HepG2 (cell line): ENCODE results near the gene CELF5. TPM values are rescaled to one million over a fixed set of nuclear protein-coding genes. Genes with fewer than 3 reads are reported as not detected.
A peak's percentile ranks its signal among the peaks of the same experiment; 100 is the strongest.

Experiments
- ERF ChIP-seq: IDR thresholded peaks from 2 replicates; pipeline ENCODE4 v1.6.1; 2018; ENCODE audit warnings: missing biosample characterization, missing genetic modification reagents
- FIP1L1 ChIP-seq: fragments of 200-400 bp; formaldehyde crosslinking; IDR thresholded peaks from 2 replicates; pipeline ENCODE4 v1.6.1; 2018; ENCODE audit warnings: low read depth, mild to moderate bottlenecking, low read length, moderate library complexity, borderline replicate concordance; ENCODE audit not compliant: insufficient read depth
- HDAC6 ChIP-seq: fragments of 200-600 bp; sonication (generic); IDR thresholded peaks from 2 replicates; pipeline ENCODE4 v1.7.0; 2017; ENCODE audit warnings: mild to moderate bottlenecking, antibody characterized with exemption, low read length, low read depth
- MEIS2 ChIP-seq: sonication (generic); formaldehyde crosslinking; IDR thresholded peaks from 2 replicates; pipeline ENCODE4 v1.9.0; 2021; ENCODE audit warnings: mild to moderate bottlenecking, missing genetic modification reagents
- NCOA2 ChIP-seq: sonication (generic); formaldehyde crosslinking; IDR thresholded peaks from 2 replicates; pipeline ENCODE4 v1.8.0; 2022; ENCODE audit warnings: inconsistent platforms
- NFKBIZ ChIP-seq: IDR thresholded peaks from 2 replicates; pipeline ENCODE4 v1.6.1; 2018; ENCODE audit warnings: missing genetic modification reagents, missing compliant biosample characterization
- NONO ChIP-seq, 2 experiments: fragments of 450-650 bp in 1 of 2; sonication (generic) in 1 of 2; formaldehyde crosslinking in 1 of 2; IDR thresholded peaks in 1 of 2; conservative IDR thresholded peaks in 1 of 2; 2 replicates each; pipeline versions ENCODE4 v1.6.1 to v1.8.0; 2017 to 2022; ENCODE audit warnings: mild to moderate bottlenecking in 1 of 2, missing genetic modification reagents in 1 of 2, moderate library complexity in 1 of 2
- NR2C2 ChIP-seq: sonication (generic); formaldehyde crosslinking; IDR thresholded peaks from 2 replicates; pipeline ENCODE4 v1.4.0; 2020; ENCODE audit warnings: missing genetic modification reagents, mild to moderate bottlenecking, moderate library complexity, borderline replicate concordance
- PITX1 ChIP-seq: sonication (generic); formaldehyde crosslinking; IDR thresholded peaks from 2 replicates; pipeline ENCODE4 v1.5.1; 2020; ENCODE audit warnings: mild to moderate bottlenecking, missing genetic modification reagents
- RAD51 ChIP-seq: fragments of 450-650 bp; IDR thresholded peaks from 2 replicates; pipeline ENCODE4 v1.6.1; 2016; ENCODE audit warnings: borderline replicate concordance
- SIN3B ChIP-seq: fragments of 150-350 bp; IDR thresholded peaks from 2 replicates; pipeline ENCODE4 v1.6.1; 2014; ENCODE audit warnings: low read length
- SUZ12 ChIP-seq: fragments of 150-350 bp; IDR thresholded peaks from 2 replicates; pipeline ENCODE4 v1.6.1; 2014; ENCODE audit warnings: low read depth, low read length
- ZBTB1 ChIP-seq: sonication (generic); formaldehyde crosslinking; IDR thresholded peaks from 2 replicates; pipeline ENCODE4 v1.4.0; 2020; ENCODE audit warnings: missing genetic modification reagents, borderline replicate concordance
- ZNF30 ChIP-seq: sonication (generic); formaldehyde crosslinking; IDR thresholded peaks from 2 replicates; pipeline ENCODE4 v1.5.0; 2020; ENCODE audit warnings: mild to moderate bottlenecking, missing genetic modification reagents
- ZNF33A ChIP-seq: sonication (generic); formaldehyde crosslinking; IDR thresholded peaks from 2 replicates; pipeline ENCODE4 v1.5.1; 2020; ENCODE audit warnings: missing genetic modification reagents, mild to moderate bottlenecking, moderate library complexity, borderline replicate concordance
- ZNF513 ChIP-seq: sonication (generic); formaldehyde crosslinking; conservative IDR thresholded peaks from 2 replicates; pipeline ENCODE4 v1.5.0; 2020; ENCODE audit warnings: missing genetic modification reagents
- ZNF569 ChIP-seq: sonication (generic); formaldehyde crosslinking; IDR thresholded peaks from 2 replicates; pipeline ENCODE4 v1.5.0; 2020; ENCODE audit warnings: mild to moderate bottlenecking, missing genetic modification reagents, moderate library complexity, borderline replicate concordance
- ZNF589 ChIP-seq: sonication (generic); formaldehyde crosslinking; conservative IDR thresholded peaks from 2 replicates; pipeline ENCODE4 v1.8.0; 2022; ENCODE audit warnings: mild to moderate bottlenecking, moderate library complexity, missing genetic modification reagents
- ZNF784 ChIP-seq: sonication (generic); formaldehyde crosslinking; IDR thresholded peaks from 2 replicates; pipeline ENCODE4 v1.5.1; 2020; ENCODE audit warnings: missing genetic modification reagents, mild to moderate bottlenecking, borderline replicate concordance
- ZNF839 ChIP-seq: sonication (generic); formaldehyde crosslinking; IDR thresholded peaks from 2 replicates; pipeline ENCODE4 v1.4.0; 2020; ENCODE audit warnings: missing genetic modification reagents, mild to moderate bottlenecking, borderline replicate concordance
- ZNF841 ChIP-seq: sonication (generic); formaldehyde crosslinking; IDR thresholded peaks from 2 replicates; pipeline ENCODE4 v1.8.1; 2023; ENCODE audit warnings: missing genetic modification reagents, borderline replicate concordance
- polyA plus RNA-seq, 8 experiments: library from polyadenylated mRNA; depleted of rRNA in 3 of 8; stranded (reverse) in 7 of 8; unstranded in 1 of 8; fragments of >200 nt; fragmentation: Illumina TruSeq in 4 of 8; extraction: Trizol in 4 of 8; gene quantifications; 2 replicates each; pipeline versions ENCODE4 v1.2.1 to v1.2.3, GENCODE V29; 2011 to 2016; ENCODE audit warnings: low read depth in 4 of 8, missing spikeins in 1 of 8, mixed read lengths in 1 of 8; ENCODE audit not compliant: insufficient read depth in 1 of 8
- total RNA-seq, 5 experiments: library from RNA; depleted of rRNA; stranded (reverse); fragments of >200 nt; fragmentation: Illumina TruSeq; extraction: Trizol; gene quantifications; 2 replicates each; pipeline ENCODE4 v1.2.3, GENCODE V29; 2016; ENCODE audit warnings: low read depth in 1 of 5
- TF ChIP-seq, protein P1 (sequence below): sonication (generic); formaldehyde crosslinking; IDR thresholded peaks from 2 replicates; pipeline ENCODE4 v1.8.0; 2022; ENCODE audit warnings: mild to moderate bottlenecking, missing genetic modification reagents
- TF ChIP-seq, protein P2 (sequence below): sonication (generic); formaldehyde crosslinking; IDR thresholded peaks from 2 replicates; pipeline ENCODE4 v1.9.0; 2021; ENCODE audit warnings: missing genetic modification reagents, borderline replicate concordance

Gene CELF5
- total and polyA plus RNA-seq, 2 of the 13 experiments (the other 11 are each of a cell fraction or from before 2014, with no cell fraction given): 0.31 to 0.84 TPM

DNA sequence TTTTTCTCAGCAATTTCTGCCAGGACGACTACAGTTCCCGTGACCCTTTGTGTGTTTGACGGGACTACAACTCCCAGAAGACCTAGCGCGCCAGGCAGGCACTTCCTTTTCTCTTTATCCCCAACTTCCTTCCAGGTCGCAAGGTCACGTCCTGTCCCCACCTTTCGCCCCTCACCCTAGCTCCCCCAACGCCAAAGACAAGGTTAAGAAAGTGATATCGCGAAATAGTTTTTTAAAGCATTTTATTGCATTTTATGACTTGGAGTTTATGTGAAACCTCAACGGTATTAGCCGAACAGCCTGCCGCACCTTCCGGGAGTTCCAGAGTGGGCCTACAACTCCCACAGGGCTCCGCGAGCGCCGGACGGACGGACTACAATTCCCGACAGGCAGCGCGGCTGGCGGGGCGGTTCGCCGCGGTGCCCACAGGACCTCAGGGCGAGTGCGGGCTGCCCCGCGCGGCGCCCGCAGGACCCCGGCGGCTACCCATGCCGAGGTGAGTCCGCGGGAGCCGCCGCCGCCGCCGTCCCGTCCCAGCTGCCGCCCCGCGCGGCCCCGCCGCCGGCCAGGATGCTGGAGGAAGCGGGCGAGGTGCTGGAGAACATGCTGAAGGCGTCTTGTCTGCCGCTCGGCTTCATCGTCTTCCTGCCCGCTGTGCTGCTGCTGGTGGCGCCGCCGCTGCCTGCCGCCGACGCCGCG lies 38.9 kb upstream of the CELF5 start, which contains the start of gene NCLN (continued):
- TF ChIP-seq ZNF513 (no peak), NONO (IDR thresholded peaks at IDR 0.05) (no peak), NONO (CRISPR knock-in tag; conservative IDR thresholded peaks at IDR 0.05) (no peak), MEIS2 (no peak), ZNF33A (CRISPR knock-in tag) (0 out of 2 replicates have a peak, but pooled peaks have one; percentile 38), RAD51 (no peak), SIN3B (no peak; the same call in none of the 2 replicates), HDAC6 (no peak), NCOA2 (CRISPR knock-in tag) (no peak), ZBTB1 (no peak), NFKBIZ (CRISPR knock-in tag) (peak; percentile 37; the same call in 1 of the 2 replicates), ZNF841 (CRISPR knock-in tag) (no peak), ZNF589 (CRISPR knock-in tag) (no peak), SUZ12 (peak; percentile 78), ZNF784 (CRISPR knock-in tag) (no peak; the same call in 1 of the 2 replicates), PITX1 (CRISPR knock-in tag) (peak; percentile 25; the same call in 1 of the 2 replicates), ZNF569 (no peak), ZNF30 (CRISPR knock-in tag) (no peak), ERF (CRISPR knock-in tag) (no peak; the same call in 1 of the 2 replicates), NR2C2 (peak; percentile 98), ZNF839 (CRISPR knock-in tag) (peak; percentile 64; the same call in 1 of the 2 replicates), FIP1L1 (no peak)
- TF ChIP-seq, protein P1, sequence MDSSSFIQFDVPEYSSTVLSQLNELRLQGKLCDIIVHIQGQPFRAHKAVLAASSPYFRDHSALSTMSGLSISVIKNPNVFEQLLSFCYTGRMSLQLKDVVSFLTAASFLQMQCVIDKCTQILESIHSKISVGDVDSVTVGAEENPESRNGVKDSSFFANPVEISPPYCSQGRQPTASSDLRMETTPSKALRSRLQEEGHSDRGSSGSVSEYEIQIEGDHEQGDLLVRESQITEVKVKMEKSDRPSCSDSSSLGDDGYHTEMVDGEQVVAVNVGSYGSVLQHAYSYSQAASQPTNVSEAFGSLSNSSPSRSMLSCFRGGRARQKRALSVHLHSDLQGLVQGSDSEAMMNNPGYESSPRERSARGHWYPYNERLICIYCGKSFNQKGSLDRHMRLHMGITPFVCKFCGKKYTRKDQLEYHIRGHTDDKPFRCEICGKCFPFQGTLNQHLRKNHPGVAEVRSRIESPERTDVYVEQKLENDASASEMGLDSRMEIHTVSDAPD (CRISPR knock-in tag): 0 out of 2 replicates have a peak, but pooled peaks have one; percentile 48
- TF ChIP-seq, protein P2, sequence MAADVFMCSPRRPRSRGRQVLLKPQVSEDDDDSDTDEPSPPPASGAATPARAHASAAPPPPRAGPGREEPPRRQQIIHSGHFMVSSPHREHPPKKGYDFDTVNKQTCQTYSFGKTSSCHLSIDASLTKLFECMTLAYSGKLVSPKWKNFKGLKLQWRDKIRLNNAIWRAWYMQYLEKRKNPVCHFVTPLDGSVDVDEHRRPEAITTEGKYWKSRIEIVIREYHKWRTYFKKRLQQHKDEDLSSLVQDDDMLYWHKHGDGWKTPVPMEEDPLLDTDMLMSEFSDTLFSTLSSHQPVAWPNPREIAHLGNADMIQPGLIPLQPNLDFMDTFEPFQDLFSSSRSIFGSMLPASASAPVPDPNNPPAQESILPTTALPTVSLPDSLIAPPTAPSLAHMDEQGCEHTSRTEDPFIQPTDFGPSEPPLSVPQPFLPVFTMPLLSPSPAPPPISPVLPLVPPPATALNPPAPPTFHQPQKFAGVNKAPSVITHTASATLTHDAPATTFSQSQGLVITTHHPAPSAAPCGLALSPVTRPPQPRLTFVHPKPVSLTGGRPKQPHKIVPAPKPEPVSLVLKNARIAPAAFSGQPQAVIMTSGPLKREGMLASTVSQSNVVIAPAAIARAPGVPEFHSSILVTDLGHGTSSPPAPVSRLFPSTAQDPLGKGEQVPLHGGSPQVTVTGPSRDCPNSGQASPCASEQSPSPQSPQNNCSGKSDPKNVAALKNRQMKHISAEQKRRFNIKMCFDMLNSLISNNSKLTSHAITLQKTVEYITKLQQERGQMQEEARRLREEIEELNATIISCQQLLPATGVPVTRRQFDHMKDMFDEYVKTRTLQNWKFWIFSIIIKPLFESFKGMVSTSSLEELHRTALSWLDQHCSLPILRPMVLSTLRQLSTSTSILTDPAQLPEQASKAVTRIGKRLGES (CRISPR knock-in tag): no peak
